Mucosa of descending colon (tissue), 3 donors: ENCODE data around the gene SPDYE4. TPM values are rescaled to one million over a fixed set of nuclear protein-coding genes. Genes with fewer than 3 reads are reported as not detected.
A peak's percentile ranks its signal among the peaks of the same experiment; 100 is the strongest.
"Not testable (repeated sequence)": the region's sequence is repeated elsewhere in the genome, so short reads cannot be mapped to it uniquely, and the experiment has no call there.

ENCODE experiments used
- ATAC-seq: fragments of 200-7000 bp; cut with Tn5 transposase; one replicate; pipeline ENCODE4 v1.9.1; 2020; ENCODE audit warnings: mild to moderate bottlenecking, moderate library complexity
- DNase-seq, 3 donors: peaks; one replicate each; pipeline ENCODE4 v3.0.0-alpha.2; 2020
- H3K36me3 ChIP-seq: fragments of 200-600 bp; one replicate; pipeline ENCODE4 v1.8.0; 2021; ENCODE audit warnings: low read depth, mild to moderate bottlenecking
- H3K4me1 ChIP-seq: fragments of 200-600 bp; one replicate; pipeline ENCODE4 v1.8.0; 2021; ENCODE audit warnings: low read depth, mild to moderate bottlenecking
- H3K4me3 ChIP-seq: fragments of 200-600 bp; one replicate; pipeline ENCODE4 v1.8.0; 2021; ENCODE audit warnings: mild to moderate bottlenecking
- H3K9me3 ChIP-seq: fragments of 200-600 bp; one replicate; pipeline ENCODE4 v1.8.0; 2021; ENCODE audit warnings: mild to moderate bottlenecking
- CTCF ChIP-seq: fragments of 200-600 bp; IDR thresholded peaks from one replicate; pipeline ENCODE4 v1.8.0; 2022; ENCODE audit warnings: antibody characterized with exemption, mild to moderate bottlenecking
- intact Hi-C, 2 donors: fragments of 100-400 bp; cut with DNase I in 1 of 2; cut with micrococcal nuclease in 1 of 2; formaldehyde crosslinking; loops; one replicate each; pipeline versions ENCODE4 v1.11.0 to v1.11.1; 2022; cut with DNase I, micrococcal nuclease
- long read RNA-seq, 2 donors: library from polyadenylated mRNA; unstranded; transcript quantifications; one replicate each; pipeline ENCODE4 v2.0.0, GENCODE V29; 2019 to 2021
- total RNA-seq, 3 donors: library from RNA; stranded (reverse); fragmentation: NEBNext Ultra II Directional in 2 of 3; extraction: Animal tissue kit (Norgen Biotek cat#: 25700) in 2 of 3; gene quantifications; one replicate each; pipeline versions ENCODE4 v1.2.1 to v1.2.4, GENCODE V29; 2021 to 2023
- donor health status: DM: no; HTN: no; CAD: no; lungs with moderate emphysema.
- donor health status: DM: no; HTN: no; CAD: no.
- donor health status: DM: no; HTN: yes; CAD: no.

Gene SPDYE4, protein sequence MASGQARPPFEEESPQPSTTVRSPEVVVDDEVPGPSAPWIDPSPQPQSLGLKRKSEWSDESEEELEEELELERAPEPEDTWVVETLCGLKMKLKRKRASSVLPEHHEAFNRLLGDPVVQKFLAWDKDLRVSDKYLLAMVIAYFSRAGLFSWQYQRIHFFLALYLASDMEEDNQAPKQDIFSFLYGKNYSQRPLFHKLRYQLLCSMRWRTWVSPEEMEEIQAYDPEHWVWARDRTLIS
- not detected for total RNA-seq
- long read RNA-seq, donor 1, result 0 reads
- long read RNA-seq, donor 2, result 0 reads

- DNase-seq, result no peak
- ATAC-seq, result no peak
These were observed at the start of gene SPDYE4 for GRCh38 chr17:8758137-8758596. Gene SPDYE4, minus strand, starts transcription at chr17:8758546. Its CDS starts 164 bp downstream, at chr17:8758382.

DNA sequence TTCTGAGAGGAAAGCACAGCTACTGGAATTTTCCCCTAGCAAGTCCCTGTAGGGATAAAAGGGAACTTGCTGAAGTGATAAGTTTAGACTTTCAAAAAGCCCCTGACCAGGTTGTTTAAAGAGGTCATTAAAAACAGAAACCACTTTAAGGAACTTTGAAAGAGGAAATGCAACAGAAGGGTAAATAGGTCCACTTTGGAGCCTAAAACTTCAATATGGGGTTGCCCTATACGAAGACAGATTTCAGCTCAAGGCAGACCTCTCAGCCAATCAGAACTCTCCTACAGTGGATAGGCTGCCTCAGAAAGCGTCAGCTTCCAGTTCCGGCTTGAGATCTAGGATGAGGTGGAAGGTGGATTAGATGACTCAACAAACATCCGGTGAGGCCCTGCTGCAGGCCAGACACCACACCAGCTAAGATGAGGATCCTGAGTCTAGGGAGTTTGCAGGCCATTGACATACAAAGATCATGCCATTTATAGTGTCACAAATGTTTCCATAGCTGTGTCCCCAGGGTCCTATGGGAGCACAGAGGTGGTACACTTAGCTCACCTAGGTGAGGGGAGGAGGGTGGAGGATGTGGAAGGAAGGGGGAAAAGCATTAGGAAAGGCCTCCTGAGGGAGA, 48.7 kb upstream of the SPDYE4 start:
- DNase-seq, result no peak
- Histone ChIP-seq H3K36me3 (no peaks in the 10 kb centered on the region), H3K4me1 (no peaks in the 10 kb centered on the region), H3K9me3 (peaks cover 4% of the 10 kb centered on the region), H3K4me3 (no peak overlapping the region)
- no peak for TF ChIP-seq CTCF
- intact Hi-C loops, result no loop called here
- peak; percentile 60 for ATAC-seq

More at GRCh38 chr17:8758137-8758596, at the start of gene SPDYE4:
- TF ChIP-seq CTCF, result no peak
- no peaks in the 10 kb centered on the region for H3K4me1 ChIP-seq
- no peaks in the 10 kb centered on the region for H3K36me3 ChIP-seq
- no peaks in the 10 kb centered on the region for H3K9me3 ChIP-seq
- H3K4me3 ChIP-seq, result no peak within 1 kb of the TSS
- intact Hi-C loops, result no loop called here

DNA sequence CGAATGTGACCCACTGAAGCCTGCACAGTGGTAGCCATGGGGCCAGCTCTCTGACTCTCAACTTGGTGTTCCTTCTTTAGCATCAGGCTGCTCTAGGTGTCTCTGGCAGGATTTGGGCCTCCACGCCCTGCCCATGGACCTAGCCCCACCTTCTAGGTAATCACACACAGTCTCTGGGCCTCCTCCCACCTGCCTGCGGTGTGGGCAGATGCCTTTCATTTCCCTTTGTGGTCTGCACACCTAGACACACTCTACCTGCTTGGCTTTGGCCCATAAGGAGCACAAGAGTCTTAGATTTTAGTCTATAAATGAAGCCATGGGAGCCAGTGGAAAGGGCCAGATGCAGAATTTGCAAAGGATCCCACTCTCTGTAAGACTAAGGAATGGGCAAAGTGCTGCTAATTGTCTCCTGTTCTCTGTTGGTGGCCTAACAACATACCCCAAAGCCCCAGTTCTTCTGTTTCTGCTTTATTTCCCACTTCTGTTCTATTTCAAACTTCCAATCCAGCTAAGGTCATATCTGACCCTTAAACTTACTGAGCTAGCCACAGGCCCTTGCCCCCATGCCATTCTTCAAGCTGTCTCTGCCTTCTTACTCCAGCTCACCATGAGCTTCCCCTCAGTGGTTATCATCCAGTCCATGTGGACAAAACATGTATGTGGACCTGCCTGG, 48.0 kb upstream of the SPDYE4 start:
- H3K9me3 ChIP-seq, result peaks cover 2% of the 10 kb centered on the region
- no peak overlapping the region for H3K4me3 ChIP-seq
- DNase-seq, result peak in 1 of 3 donors; percentile 30
- no peaks in the 10 kb centered on the region for H3K4me1 ChIP-seq
- intact Hi-C loops, result no loop called here
- H3K36me3 ChIP-seq, result no peaks in the 10 kb centered on the region
- no peak for TF ChIP-seq CTCF
- ATAC-seq, result peak; percentile 62

DNA sequence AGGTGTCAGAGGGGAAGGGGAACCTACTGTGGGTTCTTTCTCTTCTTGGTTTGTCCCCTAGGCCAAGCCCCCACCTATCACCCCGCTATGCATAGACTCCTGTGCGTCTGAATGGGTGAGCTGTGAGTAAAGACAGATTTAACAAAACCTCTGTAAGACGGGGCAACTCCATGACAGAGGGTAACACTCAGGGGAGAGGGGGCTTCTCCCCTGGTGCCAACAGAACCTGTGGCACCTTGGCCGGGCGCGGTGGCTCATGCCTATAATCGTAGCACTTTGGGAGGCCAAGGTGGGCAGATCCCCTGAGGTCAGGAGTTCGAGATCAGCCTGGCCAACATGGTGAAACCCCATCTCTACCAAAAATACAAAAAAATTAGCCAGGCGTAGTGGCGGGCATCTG, 47.0 kb upstream of the SPDYE4 start:
- H3K4me1 ChIP-seq, ATAC-seq, intact Hi-C loops, H3K36me3 ChIP-seq, H3K4me3 ChIP-seq, H3K9me3 ChIP-seq, DNase-seq: not testable (repeated sequence)

- intact Hi-C loops, result no loop called here
These were observed 45.4 kb upstream of the SPDYE4 start for GRCh38 chr17:8803531-8804420.

More at GRCh38 chr17:8803531-8804420, 45.4 kb upstream of the SPDYE4 start:
- no peak overlapping the region for H3K4me3 ChIP-seq
- DNase-seq (no peak), ATAC-seq (no peak)
- H3K9me3 ChIP-seq, result no peaks in the 10 kb centered on the region
- no peaks in the 10 kb centered on the region for H3K4me1 ChIP-seq
- H3K36me3 ChIP-seq, result no peaks in the 10 kb centered on the region
- no peak for TF ChIP-seq CTCF
